Measurements from ENCODE around the gene FASN.

The FASN gene

DNA sequence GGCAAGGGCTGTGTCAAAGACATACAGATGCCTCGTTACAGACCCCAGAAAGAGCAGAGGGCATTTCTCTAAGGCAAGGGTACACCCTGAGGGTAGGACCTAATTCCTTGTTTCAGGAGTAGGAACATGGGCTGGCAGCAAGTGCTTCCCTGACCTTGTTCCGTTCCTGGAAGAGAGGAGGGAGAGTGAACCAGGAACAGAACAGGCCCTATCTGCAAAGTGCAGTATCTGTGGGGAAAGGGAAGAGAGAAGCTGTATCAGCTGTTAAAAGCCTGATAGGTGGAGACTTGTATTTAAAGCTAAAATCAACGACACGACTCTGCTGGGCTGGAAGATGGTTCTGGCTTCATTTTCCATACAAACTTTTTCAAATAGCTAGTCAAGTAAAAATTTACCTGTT is 26.1 kb upstream of the FASN start:
- DNase-seq (ENCODE audit: low read depth), result no peak
- TF ChIP-seq, protein P1, sequence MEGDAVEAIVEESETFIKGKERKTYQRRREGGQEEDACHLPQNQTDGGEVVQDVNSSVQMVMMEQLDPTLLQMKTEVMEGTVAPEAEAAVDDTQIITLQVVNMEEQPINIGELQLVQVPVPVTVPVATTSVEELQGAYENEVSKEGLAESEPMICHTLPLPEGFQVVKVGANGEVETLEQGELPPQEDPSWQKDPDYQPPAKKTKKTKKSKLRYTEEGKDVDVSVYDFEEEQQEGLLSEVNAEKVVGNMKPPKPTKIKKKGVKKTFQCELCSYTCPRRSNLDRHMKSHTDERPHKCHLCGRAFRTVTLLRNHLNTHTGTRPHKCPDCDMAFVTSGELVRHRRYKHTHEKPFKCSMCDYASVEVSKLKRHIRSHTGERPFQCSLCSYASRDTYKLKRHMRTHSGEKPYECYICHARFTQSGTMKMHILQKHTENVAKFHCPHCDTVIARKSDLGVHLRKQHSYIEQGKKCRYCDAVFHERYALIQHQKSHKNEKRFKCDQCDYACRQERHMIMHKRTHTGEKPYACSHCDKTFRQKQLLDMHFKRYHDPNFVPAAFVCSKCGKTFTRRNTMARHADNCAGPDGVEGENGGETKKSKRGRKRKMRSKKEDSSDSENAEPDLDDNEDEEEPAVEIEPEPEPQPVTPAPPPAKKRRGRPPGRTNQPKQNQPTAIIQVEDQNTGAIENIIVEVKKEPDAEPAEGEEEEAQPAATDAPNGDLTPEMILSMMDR (conservative IDR thresholded peaks at IDR 0.05; ENCODE audit: control insufficient read depth, insufficient read depth, low read depth, low read length), result no peak
- H3K4me3 ChIP-seq (ENCODE audit: control insufficient read depth, low read depth, low read length), result no peak overlapping the region

DNA sequence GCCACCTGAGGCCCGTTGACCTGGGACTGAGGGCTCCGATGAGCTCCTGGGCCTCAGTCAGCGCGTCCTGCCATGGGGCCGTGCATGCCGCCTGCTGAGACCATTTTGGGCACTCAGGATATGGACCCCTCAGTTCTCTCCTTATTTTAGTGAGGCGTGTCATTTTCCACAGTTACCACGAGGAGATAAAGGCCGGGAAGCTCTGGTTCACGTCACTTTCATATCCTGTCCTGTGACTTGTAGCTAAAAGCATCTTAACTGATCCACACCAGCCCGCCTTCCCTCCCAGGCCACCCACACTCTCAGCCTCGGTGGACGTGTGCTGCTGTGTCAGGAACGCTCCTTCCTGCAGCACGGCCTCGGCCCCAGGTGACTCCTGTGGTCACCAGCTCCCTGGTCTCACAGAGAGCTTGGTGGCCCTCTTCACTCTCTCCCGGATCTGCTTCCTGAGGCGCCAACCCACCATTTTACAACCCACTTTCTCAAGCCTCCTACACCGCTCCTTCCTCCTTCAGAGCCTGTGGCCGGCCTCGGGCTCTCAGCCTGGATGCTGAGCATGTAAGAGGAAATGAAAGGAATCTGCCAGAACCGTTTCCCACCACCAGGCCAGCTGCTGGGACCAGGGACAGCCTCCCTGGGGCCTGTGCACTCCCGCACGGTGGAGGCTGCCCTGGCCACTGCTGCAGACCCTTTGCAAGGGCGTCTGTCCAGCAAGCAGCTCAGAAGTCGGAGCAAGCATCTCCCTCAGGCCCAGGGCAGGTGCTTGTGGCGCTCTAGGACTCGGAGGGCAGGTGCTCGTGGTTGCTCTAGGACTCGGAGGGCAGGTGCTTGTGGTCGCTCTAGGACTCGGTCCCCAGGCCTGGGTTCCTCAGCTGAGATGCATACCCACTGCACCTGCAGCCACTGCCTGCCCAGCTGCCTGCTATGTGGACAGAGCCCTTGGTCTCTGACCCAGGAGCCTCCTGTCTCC is 23.9 kb upstream of the FASN start:
- DNase-seq (ENCODE audit: low read depth), result no peak
- TF ChIP-seq, protein P1 (conservative IDR thresholded peaks at IDR 0.05; ENCODE audit: control insufficient read depth, insufficient read depth, low read depth, low read length), result no peak
- no peak overlapping the region for H3K4me3 ChIP-seq (ENCODE audit: control insufficient read depth, low read depth, low read length)

DNA sequence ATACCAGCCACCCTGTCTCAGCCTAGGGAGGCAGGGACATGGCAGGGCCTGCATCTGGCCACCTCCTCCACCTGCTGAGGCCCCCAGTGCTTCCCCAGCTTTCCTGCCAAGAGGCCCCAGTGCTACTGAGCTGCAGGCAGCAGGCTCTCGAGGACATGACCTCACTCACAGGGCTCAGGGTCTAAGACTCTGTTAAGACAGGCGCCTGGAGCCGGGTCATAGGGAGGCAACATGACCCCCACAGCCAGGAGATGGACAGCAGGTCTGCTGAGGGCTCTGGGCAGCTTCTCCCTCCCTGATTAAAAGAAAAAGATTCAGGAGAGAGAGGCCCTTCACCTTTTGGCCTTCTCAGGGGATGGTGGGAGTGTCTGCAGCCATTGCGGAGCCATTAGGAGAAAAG is 23.2 kb upstream of the FASN start:
- DNase-seq (ENCODE audit: low read depth), result no peak
- no peak overlapping the region for H3K4me3 ChIP-seq (ENCODE audit: control insufficient read depth, low read depth, low read length)
- TF ChIP-seq, protein P1 (conservative IDR thresholded peaks at IDR 0.05; ENCODE audit: control insufficient read depth, insufficient read depth, low read depth, low read length), result no peak

DNA sequence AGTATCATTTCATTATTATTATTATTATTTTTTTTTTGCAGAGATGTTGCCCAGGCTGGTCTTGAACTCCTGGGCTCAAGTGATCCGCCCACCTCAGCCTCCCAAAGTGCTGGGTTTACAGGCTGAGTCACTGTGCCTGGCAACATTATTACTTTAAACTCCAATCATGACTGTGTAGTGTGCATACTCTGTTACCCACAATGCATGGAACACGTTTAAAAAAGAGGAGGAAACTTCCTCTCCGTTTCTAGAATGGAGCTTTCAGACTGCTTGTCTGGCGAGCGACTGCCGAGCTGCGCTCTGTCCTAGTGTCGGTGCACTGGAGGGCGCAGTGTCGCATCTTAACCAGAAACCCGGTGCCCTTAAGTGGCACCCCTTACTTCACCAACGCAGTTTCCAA is 22.1 kb upstream of the FASN start:
- peak; percentile 55 for DNase-seq (ENCODE audit: low read depth)
- no peak overlapping the region for H3K4me3 ChIP-seq (ENCODE audit: control insufficient read depth, low read depth, low read length)
- TF ChIP-seq, protein P1 (conservative IDR thresholded peaks at IDR 0.05; ENCODE audit: control insufficient read depth, insufficient read depth, low read depth, low read length), result no peak

DNA sequence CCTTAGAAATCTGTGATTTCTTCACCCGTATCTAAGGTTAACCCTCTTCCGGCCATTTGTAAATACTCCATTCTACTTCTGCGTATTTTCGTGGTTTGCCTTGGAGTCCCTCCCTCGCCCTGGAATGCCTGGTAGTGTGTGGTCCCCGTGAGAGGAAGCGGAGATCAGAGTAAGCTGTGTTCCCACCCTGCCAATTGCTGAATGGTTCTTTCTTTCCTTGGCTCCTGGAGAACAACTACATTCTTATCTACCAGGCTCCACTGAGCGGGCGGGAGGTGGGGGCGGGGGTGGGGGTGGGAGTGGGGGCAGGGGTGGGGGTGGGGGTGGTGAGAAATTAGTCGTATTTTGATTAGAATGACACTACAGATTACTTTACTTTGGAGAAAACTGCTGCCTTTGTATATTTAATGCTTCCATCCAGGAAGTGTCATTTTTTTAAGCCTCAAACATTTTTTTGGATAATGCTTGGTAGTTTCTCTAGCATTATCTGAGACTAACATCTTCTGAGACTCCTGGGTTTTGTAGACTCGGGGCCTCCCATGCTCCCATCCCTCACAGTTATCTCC is 20.9 kb upstream of the FASN start:
- H3K4me3 ChIP-seq (ENCODE audit: control insufficient read depth, low read depth, low read length), result no peak overlapping the region
- DNase-seq (ENCODE audit: low read depth), result no peak
- TF ChIP-seq, protein P1 (conservative IDR thresholded peaks at IDR 0.05; ENCODE audit: control insufficient read depth, insufficient read depth, low read depth, low read length), result no peak

DNA sequence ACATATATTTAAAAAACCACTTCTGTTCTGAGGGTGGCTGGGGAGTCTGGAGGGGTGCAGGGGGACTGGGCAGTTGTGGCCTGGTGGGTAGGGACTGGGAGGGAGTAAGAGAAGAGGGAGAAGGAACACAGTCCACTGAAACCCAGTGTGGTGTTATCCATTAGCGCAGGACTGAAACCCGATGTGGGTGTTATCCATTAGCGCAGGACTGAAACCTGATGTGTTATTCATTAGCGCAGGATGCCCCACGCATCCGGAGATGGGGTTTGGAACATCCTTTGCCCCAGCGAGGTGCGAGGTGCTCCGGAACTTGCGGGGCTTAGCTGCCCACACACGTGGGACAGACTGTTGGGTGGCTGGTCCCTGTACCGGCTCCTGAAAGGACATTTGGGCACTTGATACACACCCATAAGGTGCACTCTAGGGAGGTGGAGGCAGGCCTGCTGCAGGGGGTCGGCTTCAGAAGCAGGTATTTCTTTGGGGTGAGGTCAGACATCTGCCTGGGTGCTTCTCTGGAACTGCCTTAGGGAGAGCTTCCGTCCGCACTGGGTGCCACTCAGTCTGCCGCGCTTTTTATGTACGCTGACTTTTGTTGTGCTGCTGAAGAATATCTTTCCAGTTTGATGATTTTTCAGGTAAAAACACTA is 20.3 kb upstream of the FASN start:
- no peak overlapping the region for H3K4me3 ChIP-seq (ENCODE audit: control insufficient read depth, low read depth, low read length)
- DNase-seq (ENCODE audit: low read depth), result no peak
- TF ChIP-seq, protein P1 (conservative IDR thresholded peaks at IDR 0.05; ENCODE audit: control insufficient read depth, insufficient read depth, low read depth, low read length), result no peak

All from fibroblast of mammary gland (primary cell).